Choroid plexus epithelial cell (primary cell): ENCODE measurements around the gene HCN2.
A peak's percentile ranks its signal among the peaks of the same experiment; 100 is the strongest.

Experiments
- DNase-seq: peaks from one replicate; pipeline ENCODE4 v3.0.0-alpha.2; 2010; ENCODE audit warnings: low read depth
- H3K4me3 ChIP-seq: 2 replicates; pipeline ENCODE4 v1.5.1; 2011; ENCODE audit warnings: low read depth, mild to moderate bottlenecking, control low read depth, low read length, moderate library complexity
- CTCF ChIP-seq: conservative IDR thresholded peaks from 2 replicates; pipeline ENCODE4 v1.5.1; 2011; ENCODE audit warnings: low read depth, mild to moderate bottlenecking, control low read depth, inconsistent platforms, low read length, moderate library complexity

Gene HCN2

DNA sequence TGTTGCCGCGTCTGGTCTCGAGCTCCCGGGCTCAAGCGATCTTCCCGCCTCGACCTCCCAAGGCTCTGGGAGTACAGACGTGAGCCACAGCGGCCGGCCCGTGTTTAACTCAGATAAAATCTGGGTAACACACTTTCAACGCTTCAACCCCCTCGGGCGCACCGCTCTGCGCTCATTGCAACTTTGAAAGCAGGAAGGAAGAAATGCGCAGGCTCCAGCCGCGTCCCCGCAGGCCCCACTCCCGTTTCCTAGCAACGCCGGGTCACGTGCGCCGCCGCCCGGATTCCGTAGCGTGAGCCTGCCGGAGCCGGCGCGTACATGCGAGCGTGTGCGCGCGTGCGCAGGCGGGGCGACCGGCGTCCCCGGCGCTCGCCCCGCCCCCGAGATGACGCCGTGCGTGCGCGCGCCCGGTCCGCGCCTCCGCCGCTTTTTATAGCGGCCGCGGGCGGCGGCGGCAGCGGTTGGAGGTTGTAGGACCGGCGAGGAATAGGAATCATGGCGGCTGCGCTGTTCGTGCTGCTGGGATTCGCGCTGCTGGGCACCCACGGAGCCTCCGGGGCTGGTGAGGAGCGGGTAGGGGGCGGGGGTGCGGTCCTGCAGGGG, 17.4 kb upstream of the HCN2 start, which contains the start of gene BSG:
TSS of gene BSG (plus strand) at position 457 of the 603 bp plus-strand sequence. CDS start at position 496, 39 bp downstream.
- DNase-seq = peak; percentile 98
- H3K4me3 ChIP-seq = peak within 1 kb of the TSS; percentile 72
- TF ChIP-seq CTCF = no peak

- H3K4me3 ChIP-seq = peak overlapping the region; percentile 72
- DNase-seq = peak; percentile 65
- no peak for TF ChIP-seq CTCF
Observed at GRCh38 chr19:572743-573518, 16.8 kb upstream of the HCN2 start.

- no peak for DNase-seq
- H3K4me3 ChIP-seq = peak overlapping the region; percentile 72
- no peak for TF ChIP-seq CTCF
Observed at GRCh38 chr19:573519-573825, 16.2 kb upstream of the HCN2 start.

- no peak for TF ChIP-seq CTCF
- DNase-seq = peak; percentile 76
- peak overlapping the region; percentile 45 for H3K4me3 ChIP-seq
Observed at GRCh38 chr19:574658-575526, 14.8 kb upstream of the HCN2 start.

GRCh38 chr19:575527-576506, 13.9 kb upstream of the HCN2 start:
- H3K4me3 ChIP-seq = peak overlapping the region; percentile 45
- peak; percentile 46 for DNase-seq
- TF ChIP-seq CTCF = no peak

DNA sequence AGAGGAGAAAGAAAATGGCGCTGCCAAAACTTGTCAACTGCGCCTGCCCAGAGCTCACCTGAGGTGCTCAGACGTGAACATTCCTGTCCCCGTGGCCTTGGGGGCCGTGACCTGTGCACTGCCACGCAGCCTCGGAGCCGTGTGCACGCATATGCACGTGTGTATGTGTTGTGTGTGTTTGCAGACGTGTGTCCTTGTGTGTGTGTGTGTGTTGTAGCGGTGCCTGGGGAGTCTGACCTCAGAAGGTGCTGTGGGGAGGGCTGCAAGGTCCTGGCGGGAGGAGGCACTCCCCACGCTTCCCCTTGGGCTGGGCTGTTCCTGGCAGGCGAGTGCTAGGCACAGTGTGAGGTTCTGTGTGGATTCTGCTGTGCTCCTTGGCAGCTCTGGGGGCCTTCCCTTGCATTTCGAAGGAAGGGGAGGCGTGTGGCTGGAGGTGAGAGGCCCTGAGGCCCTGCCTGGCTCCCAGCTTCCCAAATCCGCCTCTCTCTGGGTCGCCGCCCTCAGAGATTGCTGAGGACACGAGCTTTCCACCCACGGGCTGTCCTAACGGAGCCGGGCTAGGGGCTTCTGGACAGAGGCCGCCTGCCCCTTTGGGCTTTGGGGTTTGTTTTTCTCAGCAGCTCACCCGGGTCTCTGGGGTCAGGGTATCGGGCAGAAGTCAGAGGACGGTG, 12.8 kb upstream of the HCN2 start:
- no peak for DNase-seq
- no peak for TF ChIP-seq CTCF
- no peak overlapping the region for H3K4me3 ChIP-seq
